Measurements from ENCODE around the gene PLPP4.

The PLPP4 gene

DNA sequence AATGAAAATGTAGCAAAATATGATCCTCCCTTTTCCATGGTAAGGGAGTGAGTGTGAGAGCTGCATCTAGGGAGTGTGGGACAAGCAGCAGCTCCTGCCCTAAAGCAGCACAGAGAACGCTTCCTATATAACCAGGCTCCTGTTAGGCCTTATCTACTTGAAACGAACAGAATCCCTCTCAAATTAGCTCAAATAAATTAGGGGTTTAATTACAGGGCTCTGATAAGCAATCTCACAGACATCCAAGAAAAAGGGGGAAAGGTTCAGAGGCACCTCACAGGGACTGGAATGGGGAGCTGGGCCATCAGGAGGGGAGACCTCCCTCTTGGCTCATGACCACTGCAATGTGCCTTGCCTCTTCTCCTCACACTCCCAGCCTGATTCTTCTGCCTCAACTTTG lies 57.9 kb downstream of the PLPP4 start:
- Histone ChIP-seq H3K4me1 (ENCODE audit: control insufficient read depth, insufficient read depth, low read length) (no peaks in the 10 kb centered on the region), H3K4me3 (ENCODE audit: low read depth, low read length) (no peak overlapping the region), H3K9me3 (ENCODE audit: control insufficient read depth, insufficient read depth, low read depth, low read length) (no peaks in the 10 kb centered on the region), H3K27ac (ENCODE audit: extremely low read depth, low read depth, low read length) (no peak overlapping the region), H3K36me3 (ENCODE audit: control insufficient read depth in 2 of 2, insufficient read depth in 1 of 2, low read length in 2 of 2) (no peaks in the 10 kb centered on the region)
- ChIA-PET CTCF (no interaction called here), POLR2A (no interaction called here)
- TF ChIP-seq, protein P1, sequence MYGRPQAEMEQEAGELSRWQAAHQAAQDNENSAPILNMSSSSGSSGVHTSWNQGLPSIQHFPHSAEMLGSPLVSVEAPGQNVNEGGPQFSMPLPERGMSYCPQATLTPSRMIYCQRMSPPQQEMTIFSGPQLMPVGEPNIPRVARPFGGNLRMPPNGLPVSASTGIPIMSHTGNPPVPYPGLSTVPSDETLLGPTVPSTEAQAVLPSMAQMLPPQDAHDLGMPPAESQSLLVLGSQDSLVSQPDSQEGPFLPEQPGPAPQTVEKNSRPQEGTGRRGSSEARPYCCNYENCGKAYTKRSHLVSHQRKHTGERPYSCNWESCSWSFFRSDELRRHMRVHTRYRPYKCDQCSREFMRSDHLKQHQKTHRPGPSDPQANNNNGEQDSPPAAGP (tag by site-specific recombination; IDR thresholded peaks at IDR 0.05), result no peak
- TF ChIP-seq GFI1B (tag by site-specific recombination; IDR thresholded peaks at IDR 0.05), result no peak

DNA sequence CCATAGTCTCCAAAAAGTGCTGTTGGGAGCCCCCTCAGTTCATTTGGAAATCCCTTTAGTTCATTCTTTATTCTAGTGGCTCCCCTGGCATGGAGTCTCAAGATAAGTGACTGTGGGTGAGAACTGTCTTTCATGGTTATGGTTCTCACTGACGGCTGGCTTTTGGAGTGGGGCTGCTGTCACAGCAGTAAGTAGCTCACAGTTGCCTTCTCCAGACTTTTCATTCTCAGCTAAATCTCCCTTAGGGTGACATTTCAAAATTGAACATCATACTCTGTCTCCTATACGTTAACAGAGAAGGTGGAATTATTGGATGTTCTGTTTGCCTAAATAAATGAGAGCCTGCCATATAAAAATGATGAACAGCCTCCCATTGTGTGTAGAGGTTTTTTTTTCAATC lies 58.7 kb downstream of the PLPP4 start:
- CTCF ChIA-PET, result no interaction called here
- H3K4me3 ChIP-seq (ENCODE audit: low read depth, low read length), result no peak overlapping the region
- TF ChIP-seq KLF10 (tag by site-specific recombination; IDR thresholded peaks at IDR 0.05), result no peak
- no peak for TF ChIP-seq ZNF423 (tag by site-specific recombination; IDR thresholded peaks at IDR 0.05)
- TF ChIP-seq, protein P2, sequence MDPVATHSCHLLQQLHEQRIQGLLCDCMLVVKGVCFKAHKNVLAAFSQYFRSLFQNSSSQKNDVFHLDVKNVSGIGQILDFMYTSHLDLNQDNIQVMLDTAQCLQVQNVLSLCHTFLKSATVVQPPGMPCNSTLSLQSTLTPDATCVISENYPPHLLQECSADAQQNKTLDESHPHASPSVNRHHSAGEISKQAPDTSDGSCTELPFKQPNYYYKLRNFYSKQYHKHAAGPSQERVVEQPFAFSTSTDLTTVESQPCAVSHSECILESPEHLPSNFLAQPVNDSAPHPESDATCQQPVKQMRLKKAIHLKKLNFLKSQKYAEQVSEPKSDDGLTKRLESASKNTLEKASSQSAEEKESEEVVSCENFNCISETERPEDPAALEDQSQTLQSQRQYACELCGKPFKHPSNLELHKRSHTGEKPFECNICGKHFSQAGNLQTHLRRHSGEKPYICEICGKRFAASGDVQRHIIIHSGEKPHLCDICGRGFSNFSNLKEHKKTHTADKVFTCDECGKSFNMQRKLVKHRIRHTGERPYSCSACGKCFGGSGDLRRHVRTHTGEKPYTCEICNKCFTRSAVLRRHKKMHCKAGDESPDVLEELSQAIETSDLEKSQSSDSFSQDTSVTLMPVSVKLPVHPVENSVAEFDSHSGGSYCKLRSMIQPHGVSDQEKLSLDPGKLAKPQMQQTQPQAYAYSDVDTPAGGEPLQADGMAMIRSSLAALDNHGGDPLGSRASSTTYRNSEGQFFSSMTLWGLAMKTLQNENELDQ (tag by site-specific recombination; IDR thresholded peaks at IDR 0.05; ENCODE audit: low read depth), result no peak
- no peak for TF ChIP-seq ZIC2 (tag by site-specific recombination; IDR thresholded peaks at IDR 0.05)
- TF ChIP-seq, protein P3, sequence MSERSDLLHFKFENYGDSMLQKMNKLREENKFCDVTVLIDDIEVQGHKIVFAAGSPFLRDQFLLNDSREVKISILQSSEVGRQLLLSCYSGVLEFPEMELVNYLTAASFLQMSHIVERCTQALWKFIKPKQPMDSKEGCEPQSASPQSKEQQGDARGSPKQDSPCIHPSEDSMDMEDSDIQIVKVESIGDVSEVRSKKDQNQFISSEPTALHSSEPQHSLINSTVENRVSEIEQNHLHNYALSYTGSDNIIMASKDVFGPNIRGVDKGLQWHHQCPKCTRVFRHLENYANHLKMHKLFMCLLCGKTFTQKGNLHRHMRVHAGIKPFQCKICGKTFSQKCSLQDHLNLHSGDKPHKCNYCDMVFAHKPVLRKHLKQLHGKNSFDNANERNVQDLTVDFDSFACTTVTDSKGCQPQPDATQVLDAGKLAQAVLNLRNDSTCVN (tag by site-specific recombination; optimal IDR thresholded peaks at IDR 0.05), result no peak
- no peak for TF ChIP-seq ZNF777 (tag by site-specific recombination; IDR thresholded peaks at IDR 0.05; ENCODE audit: borderline replicate concordance)
- TF ChIP-seq BCL11B (tag by site-specific recombination; IDR thresholded peaks at IDR 0.05; ENCODE audit: low read depth), result no peak
- no peak for TF ChIP-seq ZNF596 (tag by site-specific recombination; IDR thresholded peaks at IDR 0.05)
- no peak for TF ChIP-seq ZNF792 (tag by site-specific recombination; IDR thresholded peaks at IDR 0.05)
- no peak for TF ChIP-seq YY1 (tag by site-specific recombination; IDR thresholded peaks at IDR 0.05)
- TF ChIP-seq ZSCAN23 (tag by site-specific recombination; IDR thresholded peaks at IDR 0.05), result no peak
- no peak for TF ChIP-seq ZNF585B (tag by site-specific recombination; IDR thresholded peaks at IDR 0.05)
- TF ChIP-seq, protein P4, sequence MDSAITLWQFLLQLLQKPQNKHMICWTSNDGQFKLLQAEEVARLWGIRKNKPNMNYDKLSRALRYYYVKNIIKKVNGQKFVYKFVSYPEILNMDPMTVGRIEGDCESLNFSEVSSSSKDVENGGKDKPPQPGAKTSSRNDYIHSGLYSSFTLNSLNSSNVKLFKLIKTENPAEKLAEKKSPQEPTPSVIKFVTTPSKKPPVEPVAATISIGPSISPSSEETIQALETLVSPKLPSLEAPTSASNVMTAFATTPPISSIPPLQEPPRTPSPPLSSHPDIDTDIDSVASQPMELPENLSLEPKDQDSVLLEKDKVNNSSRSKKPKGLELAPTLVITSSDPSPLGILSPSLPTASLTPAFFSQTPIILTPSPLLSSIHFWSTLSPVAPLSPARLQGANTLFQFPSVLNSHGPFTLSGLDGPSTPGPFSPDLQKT (IDR thresholded peaks at IDR 0.05; ENCODE audit: borderline replicate concordance, low read depth, low read length), result no peak
- no peak for TF ChIP-seq ZNF184 (tag by site-specific recombination; IDR thresholded peaks at IDR 0.05)
- no peak for TF ChIP-seq ZNF626 (tag by site-specific recombination; IDR thresholded peaks at IDR 0.05)
- no peak for TF ChIP-seq PRDM1 (tag by site-specific recombination; IDR thresholded peaks at IDR 0.05)
- no peak for TF ChIP-seq ZSCAN30 (tag by site-specific recombination; IDR thresholded peaks at IDR 0.05)
- POLR2A ChIA-PET, result no interaction called here
- no peaks in the 10 kb centered on the region for H3K9me3 ChIP-seq (ENCODE audit: control insufficient read depth, insufficient read depth, low read depth, low read length)
- no peaks in the 10 kb centered on the region for H3K4me1 ChIP-seq (ENCODE audit: control insufficient read depth, insufficient read depth, low read length)
- H3K36me3 ChIP-seq (ENCODE audit: control insufficient read depth in 2 of 2, insufficient read depth in 1 of 2, low read length in 2 of 2), result no peaks in the 10 kb centered on the region
- H3K27ac ChIP-seq (ENCODE audit: extremely low read depth, low read depth, low read length), result no peak overlapping the region

All from HEK293 (cell line).